ENCODE measurements around the gene ANKRD63. TPM values are rescaled to one million over a fixed set of nuclear protein-coding genes. Genes with fewer than 3 reads are reported as not detected.

ANKRD63 gene
- total and polyA plus RNA-seq, 10 of the 15 experiments (the other 5 are each of a cell fraction or from before 2014, with no cell fraction given), result not detected

DNA sequence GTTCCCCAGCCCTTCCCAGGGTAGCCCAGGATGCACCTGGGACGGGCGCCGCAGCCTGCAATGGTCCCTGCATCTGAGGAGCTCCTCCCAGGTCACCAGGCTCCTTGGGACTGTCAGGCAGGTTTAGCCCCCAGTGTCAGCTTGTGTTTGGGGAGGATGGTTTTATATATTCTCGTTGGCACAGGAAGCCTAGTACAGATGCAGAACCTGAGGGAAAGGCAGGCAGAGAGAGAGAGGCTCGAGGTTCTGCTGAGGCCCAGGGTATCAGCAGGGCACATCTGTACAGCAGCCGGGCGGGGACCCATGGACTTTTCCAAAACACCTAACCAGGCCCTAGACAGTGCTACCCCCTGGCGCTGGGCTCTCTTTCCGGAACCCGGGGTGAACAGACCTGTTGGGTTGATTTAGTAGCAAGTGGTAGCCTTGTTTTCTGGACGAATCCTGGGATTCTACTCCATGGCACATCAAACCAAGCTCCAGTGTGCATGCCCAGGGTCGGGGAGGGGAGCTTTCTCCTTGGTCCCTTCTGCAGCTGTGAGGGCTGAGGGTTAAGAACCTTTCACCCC, 35.4 kb downstream of the ANKRD63 start (continued):
- TF ChIP-seq YY1 (IDR thresholded peaks at IDR 0.05; ENCODE audit: low read depth, low read length), result no peak

DNA sequence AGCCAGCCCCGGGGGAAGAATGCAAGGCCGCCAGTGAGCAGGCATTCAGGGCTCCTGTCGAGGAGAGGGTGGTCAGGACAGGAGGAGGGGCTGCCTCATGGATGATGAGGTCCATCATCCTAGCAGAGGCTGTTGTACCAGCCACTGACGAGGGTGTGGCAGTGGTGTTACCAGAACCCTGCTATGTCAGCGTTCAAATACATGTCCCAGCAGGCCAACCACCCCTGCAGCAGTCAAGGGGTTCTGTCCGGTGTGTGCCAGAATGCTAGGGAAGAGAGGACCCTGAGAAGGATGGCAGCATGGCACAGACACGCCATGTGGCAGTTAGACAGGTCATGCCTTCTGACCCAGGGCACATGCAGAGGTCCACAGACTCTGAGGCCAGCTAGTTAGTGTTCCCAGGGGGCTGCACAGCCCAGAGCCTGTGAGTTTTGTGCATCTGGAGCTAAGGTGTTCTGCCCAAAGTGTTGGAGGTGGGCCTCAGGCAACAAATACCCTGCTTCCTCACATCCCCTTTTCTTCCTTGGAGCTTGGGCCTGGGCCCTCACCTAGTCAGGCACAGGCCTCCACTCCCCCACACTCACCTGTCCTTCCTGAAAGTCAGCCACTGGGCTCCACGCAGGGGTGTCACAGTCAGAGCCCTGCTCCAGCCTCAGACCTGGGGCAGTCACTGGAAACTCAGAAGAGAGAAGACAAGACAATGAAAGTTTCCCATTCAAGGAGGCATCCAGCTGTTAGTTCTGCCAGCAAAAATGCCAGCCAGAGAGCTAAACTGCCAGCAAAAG, 36.2 kb downstream of the ANKRD63 start:
- no peak overlapping the region for H3K4me3 ChIP-seq
- ChIA-PET CTCF (interaction anchor here (0.6 kb wide), 2 partner anchors 29 to 228 kb away, joined by 3 to 4 read pairs; no protein-coding TSS in a partner anchor), SMC1A (ENCODE audit: uncharacterized antibody, unreplicated experiment) (interaction anchor here (1.4 kb wide), 1 partner anchor 29 kb away, joined by 4 read pairs; no protein-coding TSS in a partner anchor), RAD21 (ENCODE audit: unreplicated experiment) (interaction anchor here (1.1 kb wide), 1 partner anchor 201 kb away, joined by 4 read pairs; no protein-coding TSS in a partner anchor), POLR2A (interaction anchor here (0.5 kb wide), 1 partner anchor 61 kb away, joined by 3 read pairs; no protein-coding TSS in a partner anchor)
- H3K27ac ChIP-seq (ENCODE audit: control insufficient read depth, insufficient read depth), result no peak overlapping the region
- H3K9me3 ChIP-seq (replicated peaks; ENCODE audit: control insufficient read depth, insufficient read depth, low read length), result no peaks in the 10 kb centered on the region
- BruUV-seq (replicated peaks), result no TSS peak
- DNase-seq (ENCODE audit: low read depth, low spot score) (no peak), FAIRE-seq (no peak), ATAC-seq (no peak)
- TF ChIP-seq CEBPB (IDR thresholded peaks at IDR 0.05; ENCODE audit: borderline replicate concordance in 1 of 2, low read depth in 2 of 2, low read length in 2 of 2), result no peak
- no peak for TF ChIP-seq POU2F2 (IDR thresholded peaks at IDR 0.05; ENCODE audit: borderline replicate concordance, low read depth, low read length)
- TF ChIP-seq, protein P1, sequence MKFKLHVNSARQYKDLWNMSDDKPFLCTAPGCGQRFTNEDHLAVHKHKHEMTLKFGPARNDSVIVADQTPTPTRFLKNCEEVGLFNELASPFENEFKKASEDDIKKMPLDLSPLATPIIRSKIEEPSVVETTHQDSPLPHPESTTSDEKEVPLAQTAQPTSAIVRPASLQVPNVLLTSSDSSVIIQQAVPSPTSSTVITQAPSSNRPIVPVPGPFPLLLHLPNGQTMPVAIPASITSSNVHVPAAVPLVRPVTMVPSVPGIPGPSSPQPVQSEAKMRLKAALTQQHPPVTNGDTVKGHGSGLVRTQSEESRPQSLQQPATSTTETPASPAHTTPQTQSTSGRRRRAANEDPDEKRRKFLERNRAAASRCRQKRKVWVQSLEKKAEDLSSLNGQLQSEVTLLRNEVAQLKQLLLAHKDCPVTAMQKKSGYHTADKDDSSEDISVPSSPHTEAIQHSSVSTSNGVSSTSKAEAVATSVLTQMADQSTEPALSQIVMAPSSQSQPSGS (IDR thresholded peaks at IDR 0.05; ENCODE audit: low read length), result no peak
- TF ChIP-seq ZNF217 (IDR thresholded peaks at IDR 0.05), result no peak
- no peak for TF ChIP-seq BMI1 (IDR thresholded peaks at IDR 0.05; ENCODE audit: borderline replicate concordance)
- no peak for TF ChIP-seq ATF7 (IDR thresholded peaks at IDR 0.05; ENCODE audit: low read depth)
- TF ChIP-seq SPI1 (IDR thresholded peaks at IDR 0.05; ENCODE audit: borderline replicate concordance, insufficient read depth, low read depth, low read length), result no peak
- no peak for TF ChIP-seq SREBF2 (IDR thresholded peaks at IDR 0.05; ENCODE audit: low read length)
- no peak for TF ChIP-seq BACH1 (IDR thresholded peaks at IDR 0.05; ENCODE audit: borderline replicate concordance)
- TF ChIP-seq RELB (IDR thresholded peaks at IDR 0.05; ENCODE audit: low read depth), result no peak
- no peak for TF ChIP-seq HCFC1 (IDR thresholded peaks at IDR 0.05; ENCODE audit: low read length)
- TF ChIP-seq, protein P2, sequence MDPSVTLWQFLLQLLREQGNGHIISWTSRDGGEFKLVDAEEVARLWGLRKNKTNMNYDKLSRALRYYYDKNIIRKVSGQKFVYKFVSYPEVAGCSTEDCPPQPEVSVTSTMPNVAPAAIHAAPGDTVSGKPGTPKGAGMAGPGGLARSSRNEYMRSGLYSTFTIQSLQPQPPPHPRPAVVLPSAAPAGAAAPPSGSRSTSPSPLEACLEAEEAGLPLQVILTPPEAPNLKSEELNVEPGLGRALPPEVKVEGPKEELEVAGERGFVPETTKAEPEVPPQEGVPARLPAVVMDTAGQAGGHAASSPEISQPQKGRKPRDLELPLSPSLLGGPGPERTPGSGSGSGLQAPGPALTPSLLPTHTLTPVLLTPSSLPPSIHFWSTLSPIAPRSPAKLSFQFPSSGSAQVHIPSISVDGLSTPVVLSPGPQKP (IDR thresholded peaks at IDR 0.05; ENCODE audit: low read depth, low read length), result no peak
- TF ChIP-seq WRNIP1 (IDR thresholded peaks at IDR 0.05; ENCODE audit: borderline replicate concordance, low read depth, low read length), result no peak
- TF ChIP-seq CBX3 (IDR thresholded peaks at IDR 0.05; ENCODE audit: borderline replicate concordance, low read depth), result no peak
- intact Hi-C loops (cut with micrococcal nuclease; ENCODE audit: unreplicated experiment), result no loop called here
- no peaks in the 10 kb centered on the region for H4K20me1 ChIP-seq (ENCODE audit: control insufficient read depth, insufficient read depth)
- WGBS (ENCODE audit: insufficient coverage, insufficient replicate concordance, low lambda C conversion rate, missing lambda C conversion rate), result 46% methylated on average over 7 of the region's 8 CpGs
- peaks cover 0 to 6% of the 10 kb centered on the region in 2 experiments; a peak in 1 of 4 replicates for H3K27me3 ChIP-seq (replicated peaks in 1 of 2; ENCODE audit: control insufficient read depth in 2 of 2, insufficient read depth in 2 of 2, low read length in 1 of 2)
- H3K4me1 ChIP-seq (ENCODE audit: control insufficient read depth, insufficient read depth, low read length), result no peaks in the 10 kb centered on the region
- no peak overlapping the region for H3K9ac ChIP-seq (ENCODE audit: control insufficient read depth, insufficient read depth, low read length)
- H3K79me2 ChIP-seq (ENCODE audit: control insufficient read depth, insufficient read depth, low read length), result no peaks in the 10 kb centered on the region
- H2AFZ ChIP-seq (ENCODE audit: control insufficient read depth, low read depth, low read length), result no peak overlapping the region
- no peaks in the 10 kb centered on the region for H3K36me3 ChIP-seq (ENCODE audit: control insufficient read depth in 2 of 2, insufficient read depth in 2 of 2, low read length in 1 of 2)
- in situ Hi-C loops (cut with MboI), result no loop called here
- H3K4me2 ChIP-seq (ENCODE audit: control insufficient read depth, insufficient read depth), result no peak overlapping the region

All from GM12878 (cell line).